ENCODE results near the gene ZNF467. TPM values are rescaled to one million over a fixed set of nuclear protein-coding genes. Genes with fewer than 3 reads are reported as not detected.

Gene ZNF467
- total RNA-seq, 1 donor from 2014 or later, result 1.4 TPM

DNA sequence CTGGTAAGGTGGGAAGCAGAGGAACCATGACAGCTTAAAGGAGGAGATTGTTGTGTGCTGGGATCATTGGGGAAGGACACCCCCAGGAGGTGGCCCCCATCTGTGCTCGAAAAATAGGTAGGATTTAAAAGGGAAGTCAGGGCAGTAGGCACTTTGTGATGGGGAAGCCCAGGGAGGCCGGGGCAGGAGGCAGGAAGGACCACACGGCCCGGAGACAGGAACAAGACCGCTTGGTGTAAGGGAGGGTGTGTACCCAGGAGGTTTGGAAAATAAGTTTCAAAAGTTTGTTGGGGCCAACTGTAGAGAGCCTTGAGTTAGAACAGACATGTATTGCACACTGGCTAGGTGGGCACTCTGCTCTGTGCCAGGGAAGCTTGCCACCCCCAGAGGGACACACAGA, 20.7 kb downstream of the ZNF467 start:
- Mint-ChIP-seq H3K27ac (ENCODE audit: unreplicated experiment) (no peak overlapping the region), H3K4me3 (ENCODE audit: unreplicated experiment) (no peak overlapping the region), H3K4me1 (ENCODE audit: low read depth, unreplicated experiment) (peaks cover 7% of the 10 kb centered on the region), H3K9me3 (ENCODE audit: unreplicated experiment) (peaks cover 4% of the 10 kb centered on the region), H3K27me3 (ENCODE audit: unreplicated experiment) (peaks cover 3% of the 10 kb centered on the region), H3K36me3 (ENCODE audit: unreplicated experiment) (peaks cover 11% of the 10 kb centered on the region)
- TF ChIP-seq, protein P1, sequence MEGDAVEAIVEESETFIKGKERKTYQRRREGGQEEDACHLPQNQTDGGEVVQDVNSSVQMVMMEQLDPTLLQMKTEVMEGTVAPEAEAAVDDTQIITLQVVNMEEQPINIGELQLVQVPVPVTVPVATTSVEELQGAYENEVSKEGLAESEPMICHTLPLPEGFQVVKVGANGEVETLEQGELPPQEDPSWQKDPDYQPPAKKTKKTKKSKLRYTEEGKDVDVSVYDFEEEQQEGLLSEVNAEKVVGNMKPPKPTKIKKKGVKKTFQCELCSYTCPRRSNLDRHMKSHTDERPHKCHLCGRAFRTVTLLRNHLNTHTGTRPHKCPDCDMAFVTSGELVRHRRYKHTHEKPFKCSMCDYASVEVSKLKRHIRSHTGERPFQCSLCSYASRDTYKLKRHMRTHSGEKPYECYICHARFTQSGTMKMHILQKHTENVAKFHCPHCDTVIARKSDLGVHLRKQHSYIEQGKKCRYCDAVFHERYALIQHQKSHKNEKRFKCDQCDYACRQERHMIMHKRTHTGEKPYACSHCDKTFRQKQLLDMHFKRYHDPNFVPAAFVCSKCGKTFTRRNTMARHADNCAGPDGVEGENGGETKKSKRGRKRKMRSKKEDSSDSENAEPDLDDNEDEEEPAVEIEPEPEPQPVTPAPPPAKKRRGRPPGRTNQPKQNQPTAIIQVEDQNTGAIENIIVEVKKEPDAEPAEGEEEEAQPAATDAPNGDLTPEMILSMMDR (IDR thresholded peaks at IDR 0.05; ENCODE audit: partially characterized antibody, unreplicated experiment), result no peak
- DNase-seq, result no peak

DNA sequence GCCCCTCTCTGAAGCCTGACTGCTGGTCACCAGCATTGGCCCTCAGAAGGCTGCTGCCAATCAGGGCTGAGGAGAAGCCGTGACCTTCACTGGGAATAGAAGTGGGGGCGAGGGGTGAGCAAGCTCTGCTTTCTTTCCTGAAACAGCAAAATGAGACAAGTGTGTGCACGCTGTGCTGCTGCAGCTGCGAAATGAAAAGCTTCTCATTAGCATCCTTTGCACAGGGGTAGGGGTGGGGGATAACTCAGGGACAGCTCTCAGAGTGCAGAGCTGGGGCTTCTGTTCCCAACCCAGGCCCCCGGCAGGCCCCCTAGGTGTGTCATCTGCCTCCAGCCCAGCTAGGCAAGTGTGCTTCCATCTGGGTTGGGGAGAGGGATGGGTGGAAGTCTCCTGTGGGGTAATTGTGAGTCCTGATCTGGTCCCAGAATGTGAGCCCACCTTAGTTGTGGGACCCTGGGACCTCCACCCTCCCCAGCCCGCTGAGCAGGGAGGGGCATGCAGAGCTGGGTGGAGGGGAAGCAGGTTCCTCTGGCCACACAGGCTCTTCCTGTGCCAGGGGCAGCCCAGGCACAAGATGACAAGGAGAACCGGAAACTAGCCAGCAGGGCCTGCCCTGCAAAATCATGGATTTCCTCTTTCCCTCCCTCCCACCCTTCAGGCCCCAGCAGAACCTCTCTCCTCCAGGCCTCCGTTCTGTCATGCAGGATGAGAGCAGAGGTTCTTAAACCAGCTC, 22.2 kb downstream of the ZNF467 start:
- Mint-ChIP-seq H3K27ac (ENCODE audit: unreplicated experiment) (no peak overlapping the region), H3K36me3 (ENCODE audit: unreplicated experiment) (peaks cover 11% of the 10 kb centered on the region), H3K4me3 (ENCODE audit: unreplicated experiment) (no peak overlapping the region), H3K27me3 (ENCODE audit: unreplicated experiment) (peaks cover 3% of the 10 kb centered on the region), H3K9me3 (ENCODE audit: unreplicated experiment) (peaks cover 4% of the 10 kb centered on the region), H3K4me1 (ENCODE audit: low read depth, unreplicated experiment) (peaks cover 7% of the 10 kb centered on the region)
- TF ChIP-seq, protein P1 (IDR thresholded peaks at IDR 0.05; ENCODE audit: partially characterized antibody, unreplicated experiment), result no peak
- DNase-seq, result no peak

DNA sequence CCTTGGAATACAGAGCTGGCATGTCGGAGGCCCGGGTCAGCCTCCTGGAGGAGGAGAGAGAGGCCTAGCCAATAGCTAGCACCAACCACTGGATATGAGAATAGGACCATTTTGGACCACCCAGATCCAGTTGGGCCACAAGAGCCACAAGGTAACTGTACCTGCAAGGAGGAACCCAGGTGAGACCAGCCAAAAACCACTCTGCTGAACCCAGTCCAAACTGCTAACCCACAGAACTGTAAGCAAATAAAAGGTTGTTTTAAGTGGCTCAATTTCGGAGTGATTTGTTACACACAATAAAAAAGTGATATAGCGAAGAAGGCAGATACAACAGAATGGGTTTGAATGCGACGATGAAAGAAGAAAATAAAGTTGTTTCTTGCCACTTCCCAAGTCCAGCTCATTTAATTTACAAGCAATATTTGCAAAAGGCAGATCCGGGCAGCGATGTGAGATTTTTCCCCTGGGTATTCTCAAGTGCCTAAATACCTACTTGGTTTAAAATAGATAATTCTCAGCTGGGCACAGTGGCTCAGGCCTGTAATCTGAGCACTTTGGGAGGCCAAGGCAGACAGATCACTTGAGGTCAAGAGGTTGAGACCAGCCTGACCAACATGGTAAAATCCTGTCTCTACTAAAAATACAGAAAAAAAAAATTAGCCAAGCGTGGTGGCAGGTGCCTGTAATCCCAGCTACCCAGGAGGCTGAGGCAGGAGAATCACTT, 23.1 kb downstream of the ZNF467 start:
- H3K27ac Mint-ChIP-seq (ENCODE audit: unreplicated experiment), result no peak overlapping the region
- TF ChIP-seq, protein P1 (IDR thresholded peaks at IDR 0.05; ENCODE audit: partially characterized antibody, unreplicated experiment), result no peak
- H3K9me3 Mint-ChIP-seq (ENCODE audit: unreplicated experiment), result peaks cover 1% of the 10 kb centered on the region
- peaks cover 7% of the 10 kb centered on the region for H3K4me1 Mint-ChIP-seq (ENCODE audit: low read depth, unreplicated experiment)
- peaks cover 6% of the 10 kb centered on the region for H3K36me3 Mint-ChIP-seq (ENCODE audit: unreplicated experiment)
- DNase-seq, result no peak
- H3K27me3 Mint-ChIP-seq (ENCODE audit: unreplicated experiment), result peaks cover 3% of the 10 kb centered on the region
- no peak overlapping the region for H3K4me3 Mint-ChIP-seq (ENCODE audit: unreplicated experiment)

DNA sequence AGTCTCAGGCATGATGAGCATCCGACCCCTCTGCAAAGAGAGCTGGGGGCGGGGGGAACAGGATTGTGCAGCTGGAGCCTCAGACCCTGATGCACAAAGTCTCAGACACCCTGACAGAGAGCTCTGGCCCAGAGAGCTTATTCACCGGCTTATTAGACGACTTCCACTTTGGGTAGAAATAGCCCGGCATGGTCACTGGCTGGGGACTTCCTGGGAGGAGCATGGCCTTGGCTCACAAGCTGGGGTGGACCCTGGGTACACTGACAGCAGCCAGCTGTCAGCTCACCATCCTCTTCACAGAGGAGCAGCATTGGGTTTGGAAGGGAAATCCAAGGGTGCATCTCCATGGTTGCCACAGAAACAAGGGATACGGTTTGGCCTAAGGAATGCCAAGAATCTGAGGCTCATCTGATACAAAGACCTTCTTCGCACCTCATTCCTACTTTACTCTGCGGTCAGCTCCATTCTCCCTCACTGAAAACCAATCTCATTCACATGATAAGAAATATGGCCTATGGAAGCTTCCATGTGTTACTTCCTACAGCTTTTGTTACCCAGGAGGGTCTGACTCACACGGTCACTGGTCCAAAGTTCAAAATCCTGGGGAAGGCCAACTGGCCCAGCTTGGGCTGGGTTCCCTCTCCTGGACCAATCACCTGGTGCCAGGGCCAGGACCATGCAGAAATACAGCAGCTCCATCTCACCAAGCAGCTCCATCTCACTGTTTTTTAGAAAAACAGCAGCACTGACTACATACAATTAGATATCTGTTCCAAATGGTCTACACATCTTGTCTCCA, 25.1 kb downstream of the ZNF467 start:
- no peaks in the 10 kb centered on the region for H3K4me1 Mint-ChIP-seq (ENCODE audit: low read depth, unreplicated experiment)
- TF ChIP-seq, protein P1 (IDR thresholded peaks at IDR 0.05; ENCODE audit: partially characterized antibody, unreplicated experiment), result no peak
- H3K4me3 Mint-ChIP-seq (ENCODE audit: unreplicated experiment), result no peak overlapping the region
- no peak overlapping the region for H3K27ac Mint-ChIP-seq (ENCODE audit: unreplicated experiment)
- H3K36me3 Mint-ChIP-seq (ENCODE audit: unreplicated experiment), result peaks cover 6% of the 10 kb centered on the region
- peaks cover 2% of the 10 kb centered on the region for H3K27me3 Mint-ChIP-seq (ENCODE audit: unreplicated experiment)
- peaks cover 1% of the 10 kb centered on the region for H3K9me3 Mint-ChIP-seq (ENCODE audit: unreplicated experiment)
- no peak for DNase-seq
